ENCODE results near the gene MPP3. TPM values are rescaled to one million over a fixed set of nuclear protein-coding genes. Genes with fewer than 3 reads are reported as not detected.

The MPP3 gene
- total RNA-seq, 1 experiment from 2014 or later, result 6.9 TPM

DNA sequence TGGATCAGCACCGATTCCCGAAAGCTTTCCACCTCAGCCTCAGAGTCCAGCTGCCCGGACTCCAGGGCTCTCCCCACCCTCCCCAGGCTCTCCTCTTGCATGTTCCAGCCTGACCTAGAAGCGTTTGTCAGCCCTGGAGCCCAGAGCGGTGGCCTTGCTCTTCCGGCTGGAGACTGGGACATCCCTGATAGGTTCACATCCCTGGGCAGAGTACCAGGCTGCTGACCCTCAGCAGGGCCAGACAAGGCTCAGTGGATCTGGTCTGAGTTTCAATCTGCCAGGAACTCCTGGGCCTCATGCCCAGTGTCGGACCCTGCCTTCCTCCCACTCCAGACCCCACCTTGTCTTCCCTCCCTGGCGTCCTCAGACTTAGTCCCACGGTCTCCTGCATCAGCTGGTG is 29.0 kb upstream of the MPP3 start:
- H3K27me3 ChIP-seq (ENCODE audit: insufficient read depth, low read length), result no peaks in the 10 kb centered on the region
- Mint-ChIP-seq H3K36me3 (ENCODE audit: insufficient read depth in 1 of 3, low read depth in 3 of 3) (no peaks in the 10 kb centered on the region), H3K27ac (0 out of 7 replicates have a peak overlapping the region, but pooled peaks of 1 of the 3 experiments have one; percentile 62), H3K4me3 (no peak overlapping the region), H3K27me3 (ENCODE audit: low read depth) (peaks cover 4% of the 10 kb centered on the region), H3K9me3 (no peaks in the 10 kb centered on the region), H3K4me1 (peaks cover 0 to 2% of the 10 kb centered on the region in 2 experiments; a peak in 1 of 4 replicates)
- no peak overlapping the region for H2AK5ac ChIP-seq (ENCODE audit: insufficient read length, low read length)
- no peak overlapping the region for H4K8ac ChIP-seq (replicated peaks; ENCODE audit: insufficient read length, low read depth, low read length)
- no peak overlapping the region for H2BK20ac ChIP-seq (ENCODE audit: low read depth, low read length, poor library complexity, severe bottlenecking)
- no peak overlapping the region for H3K18ac ChIP-seq (ENCODE audit: insufficient read length, low read depth, low read length)
- DNase-seq, result no peak
- no peak overlapping the region for H2BK5ac ChIP-seq (ENCODE audit: insufficient read length, low read length)
- H3K56ac ChIP-seq (ENCODE audit: insufficient read length, low read depth, low read length), result no peak overlapping the region
- H3K9ac ChIP-seq (ENCODE audit: extremely low read depth, insufficient read length, low read length), result no peak overlapping the region
- no peaks in the 10 kb centered on the region for H3K9me3 ChIP-seq (ENCODE audit: control insufficient read depth, low read depth, low read length)
- H3K27ac ChIP-seq (ENCODE audit: insufficient read length, low read depth, low read length), result no peak overlapping the region
- H3K4ac ChIP-seq (ENCODE audit: low read depth, low read length), result no peak overlapping the region
- TF ChIP-seq, protein P1, sequence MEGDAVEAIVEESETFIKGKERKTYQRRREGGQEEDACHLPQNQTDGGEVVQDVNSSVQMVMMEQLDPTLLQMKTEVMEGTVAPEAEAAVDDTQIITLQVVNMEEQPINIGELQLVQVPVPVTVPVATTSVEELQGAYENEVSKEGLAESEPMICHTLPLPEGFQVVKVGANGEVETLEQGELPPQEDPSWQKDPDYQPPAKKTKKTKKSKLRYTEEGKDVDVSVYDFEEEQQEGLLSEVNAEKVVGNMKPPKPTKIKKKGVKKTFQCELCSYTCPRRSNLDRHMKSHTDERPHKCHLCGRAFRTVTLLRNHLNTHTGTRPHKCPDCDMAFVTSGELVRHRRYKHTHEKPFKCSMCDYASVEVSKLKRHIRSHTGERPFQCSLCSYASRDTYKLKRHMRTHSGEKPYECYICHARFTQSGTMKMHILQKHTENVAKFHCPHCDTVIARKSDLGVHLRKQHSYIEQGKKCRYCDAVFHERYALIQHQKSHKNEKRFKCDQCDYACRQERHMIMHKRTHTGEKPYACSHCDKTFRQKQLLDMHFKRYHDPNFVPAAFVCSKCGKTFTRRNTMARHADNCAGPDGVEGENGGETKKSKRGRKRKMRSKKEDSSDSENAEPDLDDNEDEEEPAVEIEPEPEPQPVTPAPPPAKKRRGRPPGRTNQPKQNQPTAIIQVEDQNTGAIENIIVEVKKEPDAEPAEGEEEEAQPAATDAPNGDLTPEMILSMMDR (conservative IDR thresholded peaks at IDR 0.05), result no peak
- no peak overlapping the region for H2BK15ac ChIP-seq (ENCODE audit: low read depth, low read length)
- H3K23me2 ChIP-seq (ENCODE audit: insufficient read length, low read depth, low read length, poor library complexity, severe bottlenecking), result no peaks in the 10 kb centered on the region
- H4K20me1 ChIP-seq (ENCODE audit: control insufficient read depth, insufficient read depth, insufficient read length), result peaks cover 2% of the 10 kb centered on the region
- no peaks in the 10 kb centered on the region for H3K79me2 ChIP-seq (ENCODE audit: insufficient read depth, low read length)
- H4K91ac ChIP-seq (ENCODE audit: insufficient read length, low read depth, low read length), result no peak overlapping the region
- H3K4me2 ChIP-seq (ENCODE audit: insufficient read depth, insufficient read length, low read length), result no peak overlapping the region
- H2BK120ac ChIP-seq (ENCODE audit: low read depth, low read length, poor library complexity, severe bottlenecking), result no peak overlapping the region
- no peak overlapping the region for H3K14ac ChIP-seq (ENCODE audit: insufficient read depth, low read length)
- no peaks in the 10 kb centered on the region for H3K4me1 ChIP-seq (ENCODE audit: insufficient read depth, low read length)
- no CpG with 5 or more reads among the region's 9 CpGs for WGBS (ENCODE audit: extremely low coverage, insufficient read length, low lambda C conversion rate)
- H3K79me1 ChIP-seq (ENCODE audit: insufficient read depth, low read depth, low read length, poor library complexity, severe bottlenecking), result no peaks in the 10 kb centered on the region
- H3K23ac ChIP-seq (ENCODE audit: insufficient read length, low read depth, low read length), result no peak overlapping the region
- H2AFZ ChIP-seq (ENCODE audit: low read length), result no peak overlapping the region
- H3T11ph ChIP-seq (ENCODE audit: low read length), result no peak overlapping the region
- no peak overlapping the region for H2BK12ac ChIP-seq (ENCODE audit: insufficient read length, low read depth, low read length)
- no peak overlapping the region for H4K5ac ChIP-seq (ENCODE audit: insufficient read length, low read depth, low read length)

Data from H9 (cell line).